ENCODE results near the gene NPEPL1.

Gene NPEPL1

GRCh38 chr20:58688414-58688813 is 4.2 kb upstream of the NPEPL1 start:
- DNase-seq, result no peak

- peak; percentile 40 for DNase-seq
Observed at GRCh38 chr20:58688840-58689239, 3.8 kb upstream of the NPEPL1 start.

DNA sequence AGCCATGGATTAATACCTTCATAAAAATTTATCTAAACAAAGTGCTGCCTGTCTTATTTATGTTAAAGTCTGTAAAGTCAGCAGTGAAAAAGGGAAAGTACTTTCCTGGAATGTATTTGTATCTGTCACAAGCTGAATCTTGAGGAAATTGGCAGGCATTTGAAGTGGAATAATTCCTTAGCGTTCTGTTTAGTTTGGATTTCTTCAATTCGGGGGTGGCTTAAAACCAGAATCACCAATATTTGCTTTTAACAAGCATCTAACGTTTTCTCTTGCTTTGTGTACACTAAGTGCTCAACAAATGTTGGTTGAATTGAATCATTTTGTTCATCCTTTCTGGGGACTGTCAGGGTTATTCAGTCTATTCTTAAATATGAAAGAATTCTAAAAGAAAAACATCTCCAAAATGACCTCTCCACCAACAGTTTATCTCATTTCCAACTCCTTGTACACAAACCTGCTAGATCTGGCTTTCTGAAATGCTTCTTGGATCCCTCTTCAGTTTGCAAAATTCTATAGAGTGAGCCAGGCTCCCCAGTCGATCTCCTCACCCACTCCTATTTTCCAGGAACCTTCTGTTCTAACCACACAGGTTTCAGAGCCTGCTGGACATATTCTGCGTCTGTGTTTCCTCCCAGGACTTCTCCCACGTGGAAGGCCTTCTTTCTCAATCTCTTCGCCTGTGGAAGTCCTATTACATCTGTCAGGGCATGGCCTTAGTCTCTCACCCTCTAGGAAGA is 2.0 kb upstream of the NPEPL1 start:
- DNase-seq, result no peak

DNA sequence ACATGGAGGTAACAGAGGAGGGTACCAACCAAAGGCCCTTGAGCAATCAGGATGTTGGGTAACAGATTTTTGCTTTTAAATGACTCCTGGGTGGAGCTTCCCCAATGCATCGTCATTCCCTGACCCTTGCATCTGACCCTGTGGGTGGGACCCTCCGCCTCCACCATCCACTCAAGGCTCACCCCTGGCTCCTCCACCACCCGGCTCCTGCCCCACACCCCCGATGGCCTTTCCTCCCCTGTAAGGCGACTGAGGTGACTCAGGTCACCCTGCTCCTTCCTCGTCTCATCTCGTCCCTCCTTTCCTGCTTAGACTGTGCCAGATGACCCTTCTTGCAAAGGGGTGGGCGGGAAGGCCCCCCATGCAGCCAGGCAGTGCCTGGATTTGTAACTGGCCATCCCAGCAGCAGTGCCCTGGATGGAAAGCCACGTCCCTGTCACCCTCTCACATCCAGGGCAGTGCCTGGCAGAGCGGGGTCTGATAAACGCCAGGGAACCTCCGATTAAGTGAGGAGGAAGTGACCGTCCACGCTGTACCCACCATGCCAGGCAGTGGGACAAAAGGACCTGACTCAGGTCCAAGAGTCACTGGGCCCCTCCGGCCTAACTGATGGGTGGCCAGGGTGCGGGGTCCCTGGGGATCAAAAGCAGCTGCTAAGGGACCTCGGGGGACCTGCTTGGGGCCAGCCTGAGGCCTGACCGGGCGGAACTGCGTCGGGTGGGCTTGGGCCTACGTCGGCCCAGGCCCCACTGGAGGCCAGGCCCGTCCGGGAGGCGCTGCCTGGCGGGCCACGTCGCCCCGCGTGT is 624 bp upstream of the NPEPL1 start:
- DNase-seq, result no peak

- no peak for DNase-seq
Observed at GRCh38 chr20:58693226-58694006, 816 bp downstream of the NPEPL1 start.

DNA sequence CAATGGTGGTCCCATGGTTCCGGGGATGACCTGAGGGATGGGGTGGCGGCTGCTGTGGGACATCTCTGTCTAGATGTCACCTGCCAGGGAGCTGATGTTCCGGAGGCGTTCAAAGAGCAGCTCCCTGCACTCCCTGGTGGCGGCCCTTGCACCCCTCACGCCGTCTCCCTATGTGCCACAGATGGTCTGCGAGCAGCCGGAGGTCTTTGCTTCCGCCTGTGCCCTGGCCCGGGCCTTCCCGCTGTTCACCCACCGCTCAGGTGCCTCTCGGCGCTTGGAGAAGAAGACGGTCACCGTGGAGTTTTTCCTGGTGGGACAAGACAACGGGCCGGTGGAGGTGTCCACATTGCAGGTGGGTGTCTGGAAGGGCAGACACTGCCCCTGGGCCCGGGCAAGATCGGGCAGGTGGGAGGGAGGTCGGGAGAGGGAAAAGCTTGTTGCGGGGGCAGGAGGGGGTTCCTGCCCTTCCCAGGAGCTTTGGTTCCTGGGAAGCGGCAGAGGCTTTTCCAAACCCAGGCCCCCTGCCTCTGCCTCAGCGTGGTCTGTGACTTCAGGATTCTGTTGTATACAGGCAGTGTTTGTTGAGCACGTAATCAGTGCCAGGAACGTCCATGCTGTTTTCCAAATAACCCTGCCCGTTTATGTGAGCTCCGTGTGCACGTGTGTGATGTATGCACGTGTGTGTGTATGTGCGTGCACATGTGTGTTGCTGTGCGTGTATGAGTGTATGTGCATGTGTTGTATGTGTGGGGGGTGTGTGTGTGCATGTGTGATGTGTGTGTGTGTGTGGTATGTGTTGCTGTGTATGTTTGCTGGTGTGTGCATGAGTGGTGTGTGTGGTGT is 1.9 kb downstream of the NPEPL1 start:
- DNase-seq, result no peak

- DNase-seq, result no peak
Observed at GRCh38 chr20:58695084-58695722, 2.6 kb downstream of the NPEPL1 start.

GRCh38 chr20:58695895-58696375 is 3.3 kb downstream of the NPEPL1 start:
- DNase-seq, result no peak

- DNase-seq, result no peak
Observed at GRCh38 chr20:58696411-58696961, 3.9 kb downstream of the NPEPL1 start.

GRCh38 chr20:58697201-58697866 is 4.7 kb downstream of the NPEPL1 start:
- DNase-seq, result no peak

- no peak for DNase-seq
Observed at GRCh38 chr20:58697867-58698703, 5.5 kb downstream of the NPEPL1 start.

GRCh38 chr20:58698741-58699622 is 6.4 kb downstream of the NPEPL1 start:
- no peak for DNase-seq

DNA sequence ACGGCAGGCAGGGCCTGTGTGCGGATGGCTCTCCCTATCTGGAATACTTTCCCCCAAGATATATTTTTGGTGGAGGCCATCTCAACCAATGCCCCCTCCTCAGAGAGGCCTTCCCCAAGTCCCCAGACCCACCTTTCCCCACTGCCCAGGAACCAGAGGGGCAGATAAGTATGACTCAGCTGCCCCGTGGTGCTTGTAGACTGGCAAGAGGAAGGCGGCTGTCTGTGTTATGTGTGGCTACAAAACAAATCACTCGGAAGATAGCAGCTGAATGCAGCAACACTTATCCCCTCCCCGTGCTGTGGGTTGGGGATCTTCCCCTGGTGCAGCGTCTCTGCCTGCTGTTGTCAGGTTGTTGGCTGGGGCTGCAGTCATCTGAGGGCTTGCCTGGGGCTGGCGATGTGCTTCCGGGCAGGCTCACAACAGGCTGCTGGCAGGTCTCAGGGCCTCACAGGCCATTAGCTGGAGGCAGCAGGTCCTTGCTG is 7.1 kb downstream of the NPEPL1 start:
- DNase-seq, result no peak

DNA sequence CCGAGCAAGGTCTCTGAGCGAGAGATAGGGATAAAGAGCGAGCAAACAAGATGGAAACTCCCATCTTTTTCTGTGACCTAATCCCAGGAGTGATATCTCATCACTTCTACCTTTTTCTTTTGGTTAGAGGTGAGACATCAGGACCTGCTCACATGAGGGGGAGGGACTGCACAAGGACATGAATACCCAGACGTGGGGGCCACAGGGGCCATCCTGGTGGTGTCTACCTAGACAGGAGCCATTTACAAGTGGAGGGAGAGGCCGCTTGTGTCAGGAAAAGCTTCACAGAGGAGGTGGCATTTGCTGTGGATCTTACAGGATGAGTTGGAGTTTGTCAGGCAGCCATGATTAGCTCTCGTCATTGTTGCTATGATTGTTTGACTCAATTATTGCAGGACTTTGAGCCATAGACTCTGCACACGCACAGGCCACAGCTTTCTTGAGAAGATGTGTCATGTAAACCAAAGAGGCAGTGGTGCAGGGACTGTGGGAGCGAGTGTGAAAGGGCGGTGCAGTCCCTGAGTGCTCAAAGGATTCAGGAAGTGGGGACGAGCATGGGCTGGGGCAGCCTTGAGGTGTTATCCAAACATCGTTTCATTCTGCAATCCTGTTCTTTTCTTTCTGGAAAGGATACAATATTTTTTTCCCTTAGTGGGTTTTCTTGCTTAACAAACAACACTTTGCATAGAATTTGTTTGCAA is 7.7 kb downstream of the NPEPL1 start:
- no peak for DNase-seq

DNA sequence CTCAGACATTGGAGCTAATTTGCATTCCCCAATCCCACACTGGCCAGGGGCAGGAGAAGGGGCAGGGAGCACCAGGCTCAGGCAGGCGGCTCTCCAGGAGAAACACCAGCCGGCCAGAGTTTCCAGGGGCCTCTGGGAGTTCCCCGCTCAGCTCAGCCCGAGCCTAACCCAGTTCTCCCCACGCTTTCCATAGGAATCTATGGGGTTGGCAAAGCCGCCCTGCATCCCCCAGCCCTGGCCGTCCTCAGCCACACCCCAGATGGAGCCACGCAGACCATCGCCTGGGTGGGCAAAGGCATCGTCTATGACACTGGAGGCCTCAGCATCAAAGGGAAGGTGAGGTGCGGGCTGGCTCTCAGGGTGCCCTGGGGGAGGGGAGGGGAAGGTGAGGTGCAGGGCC is 8.2 kb downstream of the NPEPL1 start:
- DNase-seq, result no peak

GRCh38 chr20:58701431-58702160 is 9.0 kb downstream of the NPEPL1 start:
- DNase-seq, result no peak

DNA sequence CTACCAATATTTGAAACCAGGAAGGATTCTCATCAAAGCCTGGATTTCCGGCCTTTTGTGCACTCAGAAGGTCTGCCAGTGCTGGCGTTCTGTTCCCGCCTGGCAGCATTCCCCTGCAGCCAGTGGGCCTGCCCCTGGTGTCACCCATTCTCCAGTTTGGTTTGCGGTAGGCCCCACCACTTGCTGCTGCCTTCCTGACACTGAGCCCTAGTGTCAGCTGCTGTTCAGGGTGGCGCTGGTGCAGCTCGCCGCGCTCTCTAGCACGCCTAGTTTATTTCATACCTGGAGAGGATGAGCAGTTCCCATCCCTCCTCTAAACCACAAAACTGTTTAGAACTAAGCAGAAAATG is 9.5 kb downstream of the NPEPL1 start:
- DNase-seq, result no peak

Measured in NCI-H1694 treated with DMSO at 0.1 percent for 48 hours (cell line).